ENCODE results near the gene PRDX6.
"Not testable (repeated sequence)": the region's sequence is repeated elsewhere in the genome, so short reads cannot be mapped to it uniquely, and the experiment has no call there.

Gene PRDX6

GRCh38 chr1:173467426-173467825, 9.7 kb upstream of the PRDX6 start:
- no peak for DNase-seq (ENCODE audit: low spot score)

GRCh38 chr1:173469656-173470055, 7.5 kb upstream of the PRDX6 start:
- no peak for DNase-seq (ENCODE audit: low spot score)

GRCh38 chr1:173470608-173471007, 6.5 kb upstream of the PRDX6 start:
- no peak for DNase-seq (ENCODE audit: low spot score)

- no peak for DNase-seq (ENCODE audit: low spot score)
These were observed 3.5 kb upstream of the PRDX6 start for GRCh38 chr1:173473599-173474011.

GRCh38 chr1:173474097-173474779, 2.9 kb upstream of the PRDX6 start:
- no peak for DNase-seq (ENCODE audit: low spot score)

GRCh38 chr1:173474780-173475421, 2.2 kb upstream of the PRDX6 start:
- DNase-seq (ENCODE audit: low spot score): not testable (repeated sequence)

- no peak for DNase-seq (ENCODE audit: low spot score)
These were observed 1.5 kb upstream of the PRDX6 start for GRCh38 chr1:173475564-173476196.

GRCh38 chr1:173476197-173476664, 904 bp upstream of the PRDX6 start:
- DNase-seq (ENCODE audit: low spot score): no peak

- DNase-seq (ENCODE audit: low spot score): peak; percentile 95
These were observed 360 bp upstream of the PRDX6 start for GRCh38 chr1:173476665-173477285.

- DNase-seq (ENCODE audit: low spot score): peak; percentile 38
These were observed 1.0 kb downstream of the PRDX6 start for GRCh38 chr1:173478094-173478674.

GRCh38 chr1:173479649-173480048, 2.5 kb downstream of the PRDX6 start:
- no peak for DNase-seq (ENCODE audit: low spot score)

- DNase-seq (ENCODE audit: low spot score): no peak
These were observed 4.1 kb downstream of the PRDX6 start for GRCh38 chr1:173481195-173481772.

GRCh38 chr1:173482683-173483082, 5.5 kb downstream of the PRDX6 start:
- no peak for DNase-seq (ENCODE audit: low spot score)

- DNase-seq (ENCODE audit: low spot score): no peak
These were observed 7.1 kb downstream of the PRDX6 start for GRCh38 chr1:173484276-173484675.

- DNase-seq (ENCODE audit: low spot score): no peak
These were observed 8.3 kb downstream of the PRDX6 start for GRCh38 chr1:173485401-173485800.

- no peak for DNase-seq (ENCODE audit: low spot score)
These were observed 10.9 kb downstream of the PRDX6 start for GRCh38 chr1:173488001-173488400.

GRCh38 chr1:173489149-173489600, 12.0 kb downstream of the PRDX6 start:
- no peak for DNase-seq (ENCODE audit: low spot score)

- DNase-seq (ENCODE audit: low spot score): no peak
These were observed 12.8 kb downstream of the PRDX6 start for GRCh38 chr1:173489929-173490328.

- DNase-seq (ENCODE audit: low spot score): no peak
These were observed 14.4 kb downstream of the PRDX6 start for GRCh38 chr1:173491508-173491907.

GRCh38 chr1:173493125-173493524, 16.0 kb downstream of the PRDX6 start:
- not testable (repeated sequence) for DNase-seq (ENCODE audit: low spot score)

GRCh38 chr1:173495609-173496267, 18.6 kb downstream of the PRDX6 start:
- no peak for DNase-seq (ENCODE audit: low spot score)
